ENCODE data around the gene PPM1L. TPM values are rescaled to one million over a fixed set of nuclear protein-coding genes. Genes with fewer than 3 reads are reported as not detected.

The PPM1L gene
- total RNA-seq, 1 donor from 2014 or later = 30.1 TPM

DNA sequence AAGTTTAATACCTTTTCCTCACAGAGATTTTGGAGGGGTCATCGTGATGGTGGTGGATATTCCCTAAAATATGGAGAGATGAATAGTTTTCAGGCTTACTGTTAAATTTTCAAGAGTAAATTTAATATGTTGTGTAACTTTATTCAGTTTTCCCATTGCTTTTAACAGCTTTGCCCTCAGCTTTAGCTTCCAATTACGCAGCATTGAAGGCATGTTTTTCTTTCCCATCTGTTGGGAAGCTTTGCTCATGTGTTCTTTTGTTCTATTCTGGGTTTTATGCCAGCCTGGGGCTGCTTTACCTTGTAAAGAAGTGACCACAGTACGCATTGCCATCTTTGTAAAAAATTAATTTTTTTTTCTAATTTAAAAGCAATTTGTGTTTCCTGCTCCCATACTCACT lies 197.7 kb downstream of the PPM1L start:
- H3K27ac Mint-ChIP-seq = no peak overlapping the region
- TF ChIP-seq, protein P1, sequence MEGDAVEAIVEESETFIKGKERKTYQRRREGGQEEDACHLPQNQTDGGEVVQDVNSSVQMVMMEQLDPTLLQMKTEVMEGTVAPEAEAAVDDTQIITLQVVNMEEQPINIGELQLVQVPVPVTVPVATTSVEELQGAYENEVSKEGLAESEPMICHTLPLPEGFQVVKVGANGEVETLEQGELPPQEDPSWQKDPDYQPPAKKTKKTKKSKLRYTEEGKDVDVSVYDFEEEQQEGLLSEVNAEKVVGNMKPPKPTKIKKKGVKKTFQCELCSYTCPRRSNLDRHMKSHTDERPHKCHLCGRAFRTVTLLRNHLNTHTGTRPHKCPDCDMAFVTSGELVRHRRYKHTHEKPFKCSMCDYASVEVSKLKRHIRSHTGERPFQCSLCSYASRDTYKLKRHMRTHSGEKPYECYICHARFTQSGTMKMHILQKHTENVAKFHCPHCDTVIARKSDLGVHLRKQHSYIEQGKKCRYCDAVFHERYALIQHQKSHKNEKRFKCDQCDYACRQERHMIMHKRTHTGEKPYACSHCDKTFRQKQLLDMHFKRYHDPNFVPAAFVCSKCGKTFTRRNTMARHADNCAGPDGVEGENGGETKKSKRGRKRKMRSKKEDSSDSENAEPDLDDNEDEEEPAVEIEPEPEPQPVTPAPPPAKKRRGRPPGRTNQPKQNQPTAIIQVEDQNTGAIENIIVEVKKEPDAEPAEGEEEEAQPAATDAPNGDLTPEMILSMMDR (IDR thresholded peaks at IDR 0.05; ENCODE audit: unreplicated experiment) = no peak
- H3K4me3 Mint-ChIP-seq (ENCODE audit: low read depth) = no peak overlapping the region
- no peaks in the 10 kb centered on the region for H3K9me3 Mint-ChIP-seq (ENCODE audit: low read depth)
- no peak for DNase-seq (ENCODE audit: low spot score, unreplicated experiment)
- H3K27me3 Mint-ChIP-seq = no peaks in the 10 kb centered on the region
- H3K4me1 Mint-ChIP-seq (ENCODE audit: low read depth) = peaks cover 18% of the 10 kb centered on the region
- H3K36me3 Mint-ChIP-seq (ENCODE audit: insufficient read depth) = no peaks in the 10 kb centered on the region

- H3K4me1 Mint-ChIP-seq (ENCODE audit: low read depth) = peaks cover 10% of the 10 kb centered on the region
- no peak overlapping the region for H3K4me3 Mint-ChIP-seq (ENCODE audit: low read depth)
- H3K27me3 Mint-ChIP-seq = no peaks in the 10 kb centered on the region
- H3K36me3 Mint-ChIP-seq (ENCODE audit: insufficient read depth) = no peaks in the 10 kb centered on the region
- H3K27ac Mint-ChIP-seq = no peak overlapping the region
- no peak for DNase-seq (ENCODE audit: low spot score, unreplicated experiment)
- TF ChIP-seq, protein P1 (IDR thresholded peaks at IDR 0.05; ENCODE audit: unreplicated experiment) = no peak
- H3K9me3 Mint-ChIP-seq (ENCODE audit: low read depth) = no peaks in the 10 kb centered on the region
Measured at GRCh38 chr3:160956785-160957184, 200.8 kb downstream of the PPM1L start.

- H3K27me3 Mint-ChIP-seq = no peaks in the 10 kb centered on the region
- peaks cover 2% of the 10 kb centered on the region for H3K4me1 Mint-ChIP-seq (ENCODE audit: low read depth)
- H3K4me3 Mint-ChIP-seq (ENCODE audit: low read depth) = no peak overlapping the region
- DNase-seq (ENCODE audit: low spot score, unreplicated experiment) = no peak
- TF ChIP-seq, protein P1 (IDR thresholded peaks at IDR 0.05; ENCODE audit: unreplicated experiment) = no peak
- H3K36me3 Mint-ChIP-seq (ENCODE audit: insufficient read depth) = peaks cover 5% of the 10 kb centered on the region
- no peak overlapping the region for H3K27ac Mint-ChIP-seq
- no peaks in the 10 kb centered on the region for H3K9me3 Mint-ChIP-seq (ENCODE audit: low read depth)
Measured at GRCh38 chr3:160960568-160960967, 204.5 kb downstream of the PPM1L start.

DNA sequence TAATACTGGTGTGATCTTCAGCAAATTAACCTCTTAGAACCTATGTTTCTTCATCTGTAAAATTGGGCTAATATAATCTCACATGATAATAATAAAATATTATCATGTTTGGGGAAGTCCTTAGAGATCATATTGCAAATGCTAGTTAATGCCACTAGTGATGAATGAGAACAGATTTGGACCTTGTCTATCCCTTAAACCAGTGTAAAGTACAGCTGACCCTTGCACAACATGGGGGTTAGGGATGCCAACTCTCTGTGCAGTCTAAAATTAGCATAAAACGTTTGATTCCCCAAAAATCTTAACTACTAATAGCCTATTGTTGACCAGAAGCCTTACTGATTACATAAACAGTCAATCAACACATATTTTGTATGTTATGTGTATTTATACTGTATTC lies 207.9 kb downstream of the PPM1L start:
- Mint-ChIP-seq H3K4me3 (ENCODE audit: low read depth) (no peak overlapping the region), H3K27me3 (no peaks in the 10 kb centered on the region), H3K9me3 (ENCODE audit: low read depth) (no peaks in the 10 kb centered on the region), H3K27ac (no peak overlapping the region), H3K4me1 (ENCODE audit: low read depth) (peaks cover 7% of the 10 kb centered on the region), H3K36me3 (ENCODE audit: insufficient read depth) (peaks cover 14% of the 10 kb centered on the region)
- no peak for DNase-seq (ENCODE audit: low spot score, unreplicated experiment)
- TF ChIP-seq, protein P1 (IDR thresholded peaks at IDR 0.05; ENCODE audit: unreplicated experiment) = no peak

- Mint-ChIP-seq H3K4me3 (ENCODE audit: low read depth) (no peak overlapping the region), H3K4me1 (ENCODE audit: low read depth) (peaks cover 7% of the 10 kb centered on the region), H3K36me3 (ENCODE audit: insufficient read depth) (peaks cover 11% of the 10 kb centered on the region), H3K9me3 (ENCODE audit: low read depth) (peaks cover 3% of the 10 kb centered on the region), H3K27me3 (no peaks in the 10 kb centered on the region), H3K27ac (no peak overlapping the region)
- DNase-seq (ENCODE audit: low spot score, unreplicated experiment) = no peak
- TF ChIP-seq, protein P1 (IDR thresholded peaks at IDR 0.05; ENCODE audit: unreplicated experiment) = no peak
Measured at GRCh38 chr3:160968761-160969160, 212.7 kb downstream of the PPM1L start.
